ENCODE results near the gene HDLBP.

DNA sequence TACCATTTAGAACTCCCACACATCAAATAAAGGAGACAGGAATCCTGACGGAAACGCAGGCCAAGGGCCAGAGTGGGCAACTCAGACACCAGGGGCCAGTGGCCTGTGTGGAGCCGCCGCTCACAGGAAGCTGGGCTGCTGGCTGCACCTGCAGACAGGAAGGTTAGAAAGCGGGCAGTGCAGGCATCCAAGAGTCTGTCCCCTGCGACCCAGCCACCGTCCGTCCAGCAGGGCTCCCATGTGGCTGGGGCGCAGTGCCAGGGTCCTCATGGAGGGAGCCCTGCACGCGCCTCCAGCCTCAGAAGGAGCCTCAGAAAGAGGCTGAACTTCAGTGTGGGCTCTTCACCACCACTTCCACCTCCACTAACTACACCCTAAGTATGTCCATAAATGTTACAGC, 129.5 kb downstream of the HDLBP start:
- TF ChIP-seq CTCF (IDR thresholded peaks at IDR 0.05) (no peak), POLR2A (IDR thresholded peaks at IDR 0.05) (no peak)
